IPS DF 6.9 (cell line): ENCODE measurements around the gene SLC4A9.

Source experiments
- DNase-seq: peaks from one replicate; pipeline ENCODE4 v3.0.0-alpha.2; 2013; ENCODE audit warnings: low read depth, low spot score
- H3K27ac ChIP-seq: one replicate; pipeline ENCODE4 v1.5.1; 2013; ENCODE audit warnings: low read length, control low read depth
- H3K27me3 ChIP-seq: 2 replicates; pipeline ENCODE4 v1.6.1; 2013; ENCODE audit warnings: mild to moderate bottlenecking, low read length; ENCODE audit not compliant: control insufficient read depth, insufficient read depth
- H3K36me3 ChIP-seq: 2 replicates; pipeline ENCODE4 v1.6.1; 2013; ENCODE audit warnings: low read length; ENCODE audit not compliant: control insufficient read depth, insufficient read depth
- H3K4me1 ChIP-seq: 2 replicates; pipeline ENCODE4 v1.6.1; 2013; ENCODE audit warnings: low read length; ENCODE audit not compliant: control insufficient read depth, insufficient read depth
- H3K4me3 ChIP-seq: 2 replicates; pipeline ENCODE4 v1.5.1; 2013; ENCODE audit warnings: mild to moderate bottlenecking, low read length
- H3K9me3 ChIP-seq: 2 replicates; pipeline ENCODE4 v1.6.1; 2013; ENCODE audit warnings: low read length, inconsistent platforms; ENCODE audit not compliant: control insufficient read depth, insufficient read depth
- WGBS: extraction: QIAGEN DNeasy Blood & Tissue Kit; methylation state at CpG from one replicate; pipeline ENCODE4 v1.1.7; 2013; ENCODE audit warnings: mixed read lengths, missing lambda C conversion rate; ENCODE audit not compliant: insufficient read length, insufficient coverage; 5-methylcytosine and 5-hydroxymethylcytosine counted together

SLC4A9 gene

GRCh38 chr5:140362311-140362710, 2.3 kb downstream of the SLC4A9 start:
- H3K4me1 ChIP-seq, result peaks cover 6% of the 10 kb centered on the region
- no peaks in the 10 kb centered on the region for H3K9me3 ChIP-seq
- WGBS, result no CpG with 5 or more reads among the region's 8 CpGs
- DNase-seq, result no peak
- H3K36me3 ChIP-seq, result no peaks in the 10 kb centered on the region
- H3K4me3 ChIP-seq, result no peak overlapping the region
- no peak overlapping the region for H3K27ac ChIP-seq
- no peaks in the 10 kb centered on the region for H3K27me3 ChIP-seq

- H3K9me3 ChIP-seq, result no peaks in the 10 kb centered on the region
- no CpG with 5 or more reads among the region's 29 CpGs for WGBS
- H3K4me1 ChIP-seq, result peaks cover 5% of the 10 kb centered on the region
- H3K36me3 ChIP-seq, result no peaks in the 10 kb centered on the region
- no peaks in the 10 kb centered on the region for H3K27me3 ChIP-seq
- DNase-seq, result peak; percentile 73
- H3K4me3 ChIP-seq, result peak overlapping the region; percentile 43; the same call in 1 of the 2 replicates
- H3K27ac ChIP-seq, result no peak overlapping the region
These were observed 3.1 kb downstream of the SLC4A9 start for GRCh38 chr5:140362875-140363630.

- Histone ChIP-seq H3K4me1 (peaks cover 3% of the 10 kb centered on the region), H3K36me3 (no peaks in the 10 kb centered on the region), H3K4me3 (peak overlapping the region; percentile 43; the same call in 1 of the 2 replicates), H3K27ac (no peak overlapping the region), H3K27me3 (no peaks in the 10 kb centered on the region), H3K9me3 (no peaks in the 10 kb centered on the region)
- DNase-seq, result no peak
- WGBS, result no CpG with 5 or more reads among the region's 20 CpGs
These were observed 3.9 kb downstream of the SLC4A9 start for GRCh38 chr5:140363631-140364471.

GRCh38 chr5:140364472-140364765, 4.4 kb downstream of the SLC4A9 start:
- no CpG with 5 or more reads among the region's 3 CpGs for WGBS
- H3K27me3 ChIP-seq, result no peaks in the 10 kb centered on the region
- H3K27ac ChIP-seq, result no peak overlapping the region
- no peaks in the 10 kb centered on the region for H3K36me3 ChIP-seq
- no peaks in the 10 kb centered on the region for H3K9me3 ChIP-seq
- H3K4me1 ChIP-seq, result peaks cover 3% of the 10 kb centered on the region
- H3K4me3 ChIP-seq, result no peak overlapping the region
- no peak for DNase-seq

- WGBS, result no CpG with 5 or more reads among the region's 3 CpGs
- DNase-seq, result no peak
- H3K4me1 ChIP-seq, result peaks cover 3% of the 10 kb centered on the region
- H3K27me3 ChIP-seq, result no peaks in the 10 kb centered on the region
- no peaks in the 10 kb centered on the region for H3K9me3 ChIP-seq
- no peaks in the 10 kb centered on the region for H3K36me3 ChIP-seq
- no peak overlapping the region for H3K27ac ChIP-seq
- H3K4me3 ChIP-seq, result no peak overlapping the region
These were observed 5.3 kb downstream of the SLC4A9 start for GRCh38 chr5:140365282-140365681.

GRCh38 chr5:140365941-140366340, 5.9 kb downstream of the SLC4A9 start:
- Histone ChIP-seq H3K4me3 (no peak overlapping the region), H3K9me3 (no peaks in the 10 kb centered on the region), H3K27me3 (no peaks in the 10 kb centered on the region), H3K4me1 (peaks cover 3% of the 10 kb centered on the region), H3K27ac (no peak overlapping the region), H3K36me3 (no peaks in the 10 kb centered on the region)
- no CpG with 5 or more reads among the region's 4 CpGs for WGBS
- no peak for DNase-seq

GRCh38 chr5:140366589-140367255, 6.7 kb downstream of the SLC4A9 start:
- Histone ChIP-seq H3K4me3 (no peak overlapping the region), H3K36me3 (no peaks in the 10 kb centered on the region), H3K27me3 (no peaks in the 10 kb centered on the region), H3K4me1 (peaks cover 3% of the 10 kb centered on the region), H3K27ac (no peak overlapping the region), H3K9me3 (no peaks in the 10 kb centered on the region)
- WGBS, result no CpG with 5 or more reads among the region's 7 CpGs
- DNase-seq, result no peak

GRCh38 chr5:140367256-140368013, 7.4 kb downstream of the SLC4A9 start:
- WGBS, result no CpG with 5 or more reads among the region's 8 CpGs
- no peak overlapping the region for H3K27ac ChIP-seq
- DNase-seq, result no peak

GRCh38 chr5:140371356-140372151, 11.6 kb downstream of the SLC4A9 start:
- Histone ChIP-seq H3K36me3 (no peaks in the 10 kb centered on the region), H3K9me3 (no peaks in the 10 kb centered on the region), H3K27ac (no peak overlapping the region), H3K4me3 (no peak overlapping the region), H3K27me3 (no peaks in the 10 kb centered on the region), H3K4me1 (no peaks in the 10 kb centered on the region)
- DNase-seq, result no peak
- WGBS, result no CpG with 5 or more reads among the region's 3 CpGs

More at GRCh38 chr5:140367256-140368013, 7.4 kb downstream of the SLC4A9 start:
- Histone ChIP-seq H3K36me3 (no peaks in the 10 kb centered on the region), H3K4me3 (no peak overlapping the region), H3K27me3 (no peaks in the 10 kb centered on the region), H3K9me3 (no peaks in the 10 kb centered on the region), H3K4me1 (peaks cover 3% of the 10 kb centered on the region)
